WTC11 (cell line): ENCODE results near the gene EML2. TPM values are rescaled to one million over a fixed set of nuclear protein-coding genes. Genes with fewer than 3 reads are reported as not detected.

Source experiments
- ATAC-seq: fragments of 200-7000 bp; cut with Tn5 transposase; 2 replicates; pipeline ENCODE4 v1.10.0; 2021; ENCODE audit warnings: mild to moderate bottlenecking, moderate library complexity
- CTCF ChIA-PET: fragments of 300-600 bp; sonication (Branson Sonifier 250); formaldehyde crosslinking; loops from one replicate; lab custom pipeline; 2021; ENCODE audit warnings: antibody characterized with exemption; lab: Charles Lee
- POLR2A ChIA-PET: fragments of 350-600 bp; sonication (Branson Sonifier 250); formaldehyde crosslinking; loops from one replicate; lab custom pipeline; 2021; ENCODE audit warnings: antibody characterized with exemption; lab: Charles Lee
- DNase-seq: peaks from one replicate; pipeline ENCODE4 v3.0.0; 2021; ENCODE audit warnings: low spot score
- H3K27ac Mint-ChIP-seq: 2 replicates; pipeline ENCODE4 v1.8.0; 2021; ENCODE audit warnings: mixed read lengths
- H3K27me3 Mint-ChIP-seq: 2 replicates; pipeline ENCODE4 v1.8.0; 2021; ENCODE audit warnings: low read depth, mild to moderate bottlenecking, moderate library complexity, mixed read lengths
- H3K36me3 Mint-ChIP-seq: 2 replicates; pipeline ENCODE4 v1.8.0; 2021; ENCODE audit warnings: mixed read lengths
- H3K4me1 Mint-ChIP-seq: 2 replicates; pipeline ENCODE4 v1.8.0; 2022; ENCODE audit warnings: mixed read lengths
- H3K4me3 Mint-ChIP-seq: 2 replicates; pipeline ENCODE4 v1.8.0; 2021; ENCODE audit warnings: mild to moderate bottlenecking, moderate library complexity, mixed read lengths
- H3K9me3 Mint-ChIP-seq: 2 replicates; pipeline ENCODE4 v1.8.0; 2021; ENCODE audit warnings: mixed read lengths
- HMGA2 ChIP-seq: fragments of 250-450 bp; sonication (Bioruptor Pico); IDR thresholded peaks from 2 replicates; pipeline ENCODE4 v1.4.0; 2021; ENCODE audit warnings: mild to moderate bottlenecking, moderate library complexity
- KAT7 ChIP-seq: sonication (generic); formaldehyde crosslinking; IDR thresholded peaks from 2 replicates; pipeline ENCODE4 v1.8.1; 2023; ENCODE audit warnings: missing genetic modification reagents, mild to moderate bottlenecking, borderline replicate concordance
- NR3C1 ChIP-seq: sonication (generic); formaldehyde crosslinking; conservative IDR thresholded peaks from 2 replicates; pipeline ENCODE4 v1.8.1; 2023; ENCODE audit warnings: low read depth, mild to moderate bottlenecking, missing genetic modification reagents
- PRRX2 ChIP-seq: fragments of 250-450 bp; sonication (Bioruptor Pico); IDR thresholded peaks from 2 replicates; pipeline ENCODE4 v1.8.0; 2021; ENCODE audit warnings: mild to moderate bottlenecking
- ZNF671 ChIP-seq: fragments of 250-450 bp; sonication (Bioruptor Pico); IDR thresholded peaks from 2 replicates; pipeline ENCODE4 v1.8.0; 2021; ENCODE audit warnings: mild to moderate bottlenecking
- total RNA-seq: library from RNA; stranded (reverse); gene quantifications from 3 replicates; pipeline ENCODE4 v1.2.3, GENCODE V29; 2021
- TF ChIP-seq, protein P1 (sequence below): sonication (generic); formaldehyde crosslinking; IDR thresholded peaks from 2 replicates; pipeline ENCODE4 v1.8.0; 2023; ENCODE audit warnings: missing genetic modification reagents, mild to moderate bottlenecking, borderline replicate concordance
- TF ChIP-seq, protein P2 (sequence below): sonication (generic); formaldehyde crosslinking; IDR thresholded peaks from 2 replicates; pipeline ENCODE4 v1.8.1; 2022; ENCODE audit warnings: low read depth, mild to moderate bottlenecking, moderate library complexity, missing genetic modification reagents, borderline replicate concordance
- TF ChIP-seq, protein P3 (sequence below): fragments of 250-450 bp; sonication (Bioruptor Pico); IDR thresholded peaks from 2 replicates; pipeline ENCODE4 v2.1.2; 2022; ENCODE audit warnings: mild to moderate bottlenecking, moderate library complexity
- TF ChIP-seq, protein P4 (sequence below): sonication (generic); formaldehyde crosslinking; IDR thresholded peaks from 2 replicates; pipeline ENCODE4 v1.8.1; 2022; ENCODE audit warnings: mild to moderate bottlenecking, missing genetic modification reagents, moderate library complexity, borderline replicate concordance
- TF ChIP-seq, protein P5 (sequence below): fragments of 200-600 bp; IDR thresholded peaks from 2 replicates; pipeline ENCODE4 v1.8.0; 2022; ENCODE audit warnings: antibody characterized with exemption
- TF ChIP-seq, protein P6 (sequence below): sonication (generic); formaldehyde crosslinking; IDR thresholded peaks from 2 replicates; pipeline ENCODE4 v1.8.1; 2023; ENCODE audit warnings: mild to moderate bottlenecking, missing genetic modification reagents
- TF ChIP-seq, protein P7 (sequence below): sonication (generic); formaldehyde crosslinking; IDR thresholded peaks from 2 replicates; pipeline ENCODE4 v1.8.1; 2023; ENCODE audit warnings: mild to moderate bottlenecking, moderate library complexity, missing genetic modification reagents
- TF ChIP-seq, protein P8 (sequence below): sonication (generic); formaldehyde crosslinking; IDR thresholded peaks from 2 replicates; pipeline ENCODE4 v1.8.0; 2022; ENCODE audit warnings: mild to moderate bottlenecking, missing genetic modification reagents
- TF ChIP-seq, protein P9 (sequence below): sonication (generic); formaldehyde crosslinking; IDR thresholded peaks from 2 replicates; pipeline ENCODE4 v1.8.1; 2023; ENCODE audit warnings: mild to moderate bottlenecking, missing genetic modification reagents, borderline replicate concordance

The EML2 gene
- total RNA-seq, 1 experiment from 2014 or later: 63.3 TPM

DNA sequence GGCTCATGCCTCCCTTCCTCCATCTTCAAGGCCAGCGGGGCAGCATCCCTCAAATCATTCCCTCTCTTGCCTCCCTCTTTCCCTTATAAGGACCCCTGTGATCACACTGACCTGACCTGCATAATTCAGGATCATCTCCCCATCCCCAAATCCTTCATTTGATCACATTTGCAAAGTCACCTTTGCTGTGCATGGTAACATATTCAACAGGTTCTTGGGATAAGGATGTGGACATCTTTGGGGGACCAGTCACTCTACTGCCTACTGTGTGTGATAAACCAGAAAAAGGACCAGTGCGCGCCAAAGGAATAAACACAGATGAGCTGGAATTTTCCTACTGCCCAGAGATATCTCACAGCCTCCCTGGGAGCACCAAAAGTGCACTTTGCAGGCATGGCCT is 62.5 kb downstream of the EML2 start:
- Mint-ChIP-seq H3K4me1 (peaks cover 24% of the 10 kb centered on the region), H3K36me3 (no peaks in the 10 kb centered on the region), H3K27ac (peak overlapping the region; percentile 43), H3K9me3 (no peaks in the 10 kb centered on the region), H3K27me3 (no peaks in the 10 kb centered on the region), H3K4me3 (no peak overlapping the region)
- ATAC-seq: no peak
- ChIA-PET CTCF (interaction anchor here (1.3 to 2.4 kb wide), 4 partner anchors 14 to 65 kb away, joined by 6 to 16 read pairs (median 10); no protein-coding TSS in a partner anchor), POLR2A (no interaction called here)
- no peak for DNase-seq
- TF ChIP-seq, protein P1, sequence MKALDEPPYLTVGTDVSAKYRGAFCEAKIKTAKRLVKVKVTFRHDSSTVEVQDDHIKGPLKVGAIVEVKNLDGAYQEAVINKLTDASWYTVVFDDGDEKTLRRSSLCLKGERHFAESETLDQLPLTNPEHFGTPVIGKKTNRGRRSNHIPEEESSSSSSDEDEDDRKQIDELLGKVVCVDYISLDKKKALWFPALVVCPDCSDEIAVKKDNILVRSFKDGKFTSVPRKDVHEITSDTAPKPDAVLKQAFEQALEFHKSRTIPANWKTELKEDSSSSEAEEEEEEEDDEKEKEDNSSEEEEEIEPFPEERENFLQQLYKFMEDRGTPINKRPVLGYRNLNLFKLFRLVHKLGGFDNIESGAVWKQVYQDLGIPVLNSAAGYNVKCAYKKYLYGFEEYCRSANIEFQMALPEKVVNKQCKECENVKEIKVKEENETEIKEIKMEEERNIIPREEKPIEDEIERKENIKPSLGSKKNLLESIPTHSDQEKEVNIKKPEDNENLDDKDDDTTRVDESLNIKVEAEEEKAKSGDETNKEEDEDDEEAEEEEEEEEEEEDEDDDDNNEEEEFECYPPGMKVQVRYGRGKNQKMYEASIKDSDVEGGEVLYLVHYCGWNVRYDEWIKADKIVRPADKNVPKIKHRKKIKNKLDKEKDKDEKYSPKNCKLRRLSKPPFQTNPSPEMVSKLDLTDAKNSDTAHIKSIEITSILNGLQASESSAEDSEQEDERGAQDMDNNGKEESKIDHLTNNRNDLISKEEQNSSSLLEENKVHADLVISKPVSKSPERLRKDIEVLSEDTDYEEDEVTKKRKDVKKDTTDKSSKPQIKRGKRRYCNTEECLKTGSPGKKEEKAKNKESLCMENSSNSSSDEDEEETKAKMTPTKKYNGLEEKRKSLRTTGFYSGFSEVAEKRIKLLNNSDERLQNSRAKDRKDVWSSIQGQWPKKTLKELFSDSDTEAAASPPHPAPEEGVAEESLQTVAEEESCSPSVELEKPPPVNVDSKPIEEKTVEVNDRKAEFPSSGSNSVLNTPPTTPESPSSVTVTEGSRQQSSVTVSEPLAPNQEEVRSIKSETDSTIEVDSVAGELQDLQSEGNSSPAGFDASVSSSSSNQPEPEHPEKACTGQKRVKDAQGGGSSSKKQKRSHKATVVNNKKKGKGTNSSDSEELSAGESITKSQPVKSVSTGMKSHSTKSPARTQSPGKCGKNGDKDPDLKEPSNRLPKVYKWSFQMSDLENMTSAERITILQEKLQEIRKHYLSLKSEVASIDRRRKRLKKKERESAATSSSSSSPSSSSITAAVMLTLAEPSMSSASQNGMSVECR (CRISPR knock-in tag): no peak
- TF ChIP-seq, protein P2, sequence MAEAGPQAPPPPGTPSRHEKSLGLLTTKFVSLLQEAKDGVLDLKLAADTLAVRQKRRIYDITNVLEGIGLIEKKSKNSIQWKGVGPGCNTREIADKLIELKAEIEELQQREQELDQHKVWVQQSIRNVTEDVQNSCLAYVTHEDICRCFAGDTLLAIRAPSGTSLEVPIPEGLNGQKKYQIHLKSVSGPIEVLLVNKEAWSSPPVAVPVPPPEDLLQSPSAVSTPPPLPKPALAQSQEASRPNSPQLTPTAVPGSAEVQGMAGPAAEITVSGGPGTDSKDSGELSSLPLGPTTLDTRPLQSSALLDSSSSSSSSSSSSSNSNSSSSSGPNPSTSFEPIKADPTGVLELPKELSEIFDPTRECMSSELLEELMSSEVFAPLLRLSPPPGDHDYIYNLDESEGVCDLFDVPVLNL (CRISPR knock-in tag): no peak
- no peak for TF ChIP-seq HMGA2 (CRISPR knock-in tag)
- TF ChIP-seq NR3C1 (CRISPR knock-in tag): no peak
- TF ChIP-seq, protein P3, sequence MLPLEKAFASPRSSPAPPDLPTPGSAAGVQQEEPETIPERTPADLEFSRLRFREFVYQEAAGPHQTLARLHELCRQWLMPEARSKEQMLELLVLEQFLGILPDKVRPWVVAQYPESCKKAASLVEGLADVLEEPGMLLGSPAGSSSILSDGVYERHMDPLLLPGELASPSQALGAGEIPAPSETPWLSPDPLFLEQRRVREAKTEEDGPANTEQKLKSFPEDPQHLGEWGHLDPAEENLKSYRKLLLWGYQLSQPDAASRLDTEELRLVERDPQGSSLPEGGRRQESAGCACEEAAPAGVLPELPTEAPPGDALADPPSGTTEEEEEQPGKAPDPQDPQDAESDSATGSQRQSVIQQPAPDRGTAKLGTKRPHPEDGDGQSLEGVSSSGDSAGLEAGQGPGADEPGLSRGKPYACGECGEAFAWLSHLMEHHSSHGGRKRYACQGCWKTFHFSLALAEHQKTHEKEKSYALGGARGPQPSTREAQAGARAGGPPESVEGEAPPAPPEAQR (CRISPR knock-in tag): no peak
- no peak for TF ChIP-seq ZNF671 (CRISPR knock-in tag)
- TF ChIP-seq, protein P4, sequence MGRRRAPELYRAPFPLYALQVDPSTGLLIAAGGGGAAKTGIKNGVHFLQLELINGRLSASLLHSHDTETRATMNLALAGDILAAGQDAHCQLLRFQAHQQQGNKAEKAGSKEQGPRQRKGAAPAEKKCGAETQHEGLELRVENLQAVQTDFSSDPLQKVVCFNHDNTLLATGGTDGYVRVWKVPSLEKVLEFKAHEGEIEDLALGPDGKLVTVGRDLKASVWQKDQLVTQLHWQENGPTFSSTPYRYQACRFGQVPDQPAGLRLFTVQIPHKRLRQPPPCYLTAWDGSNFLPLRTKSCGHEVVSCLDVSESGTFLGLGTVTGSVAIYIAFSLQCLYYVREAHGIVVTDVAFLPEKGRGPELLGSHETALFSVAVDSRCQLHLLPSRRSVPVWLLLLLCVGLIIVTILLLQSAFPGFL (CRISPR knock-in tag): no peak
- TF ChIP-seq, protein P5, sequence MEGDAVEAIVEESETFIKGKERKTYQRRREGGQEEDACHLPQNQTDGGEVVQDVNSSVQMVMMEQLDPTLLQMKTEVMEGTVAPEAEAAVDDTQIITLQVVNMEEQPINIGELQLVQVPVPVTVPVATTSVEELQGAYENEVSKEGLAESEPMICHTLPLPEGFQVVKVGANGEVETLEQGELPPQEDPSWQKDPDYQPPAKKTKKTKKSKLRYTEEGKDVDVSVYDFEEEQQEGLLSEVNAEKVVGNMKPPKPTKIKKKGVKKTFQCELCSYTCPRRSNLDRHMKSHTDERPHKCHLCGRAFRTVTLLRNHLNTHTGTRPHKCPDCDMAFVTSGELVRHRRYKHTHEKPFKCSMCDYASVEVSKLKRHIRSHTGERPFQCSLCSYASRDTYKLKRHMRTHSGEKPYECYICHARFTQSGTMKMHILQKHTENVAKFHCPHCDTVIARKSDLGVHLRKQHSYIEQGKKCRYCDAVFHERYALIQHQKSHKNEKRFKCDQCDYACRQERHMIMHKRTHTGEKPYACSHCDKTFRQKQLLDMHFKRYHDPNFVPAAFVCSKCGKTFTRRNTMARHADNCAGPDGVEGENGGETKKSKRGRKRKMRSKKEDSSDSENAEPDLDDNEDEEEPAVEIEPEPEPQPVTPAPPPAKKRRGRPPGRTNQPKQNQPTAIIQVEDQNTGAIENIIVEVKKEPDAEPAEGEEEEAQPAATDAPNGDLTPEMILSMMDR: no peak
- TF ChIP-seq, protein P6, sequence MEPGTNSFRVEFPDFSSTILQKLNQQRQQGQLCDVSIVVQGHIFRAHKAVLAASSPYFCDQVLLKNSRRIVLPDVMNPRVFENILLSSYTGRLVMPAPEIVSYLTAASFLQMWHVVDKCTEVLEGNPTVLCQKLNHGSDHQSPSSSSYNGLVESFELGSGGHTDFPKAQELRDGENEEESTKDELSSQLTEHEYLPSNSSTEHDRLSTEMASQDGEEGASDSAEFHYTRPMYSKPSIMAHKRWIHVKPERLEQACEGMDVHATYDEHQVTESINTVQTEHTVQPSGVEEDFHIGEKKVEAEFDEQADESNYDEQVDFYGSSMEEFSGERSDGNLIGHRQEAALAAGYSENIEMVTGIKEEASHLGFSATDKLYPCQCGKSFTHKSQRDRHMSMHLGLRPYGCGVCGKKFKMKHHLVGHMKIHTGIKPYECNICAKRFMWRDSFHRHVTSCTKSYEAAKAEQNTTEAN (CRISPR knock-in tag): no peak
- TF ChIP-seq KAT7 (CRISPR knock-in tag): no peak
- TF ChIP-seq, all 79 proteins: peak for 0

DNA sequence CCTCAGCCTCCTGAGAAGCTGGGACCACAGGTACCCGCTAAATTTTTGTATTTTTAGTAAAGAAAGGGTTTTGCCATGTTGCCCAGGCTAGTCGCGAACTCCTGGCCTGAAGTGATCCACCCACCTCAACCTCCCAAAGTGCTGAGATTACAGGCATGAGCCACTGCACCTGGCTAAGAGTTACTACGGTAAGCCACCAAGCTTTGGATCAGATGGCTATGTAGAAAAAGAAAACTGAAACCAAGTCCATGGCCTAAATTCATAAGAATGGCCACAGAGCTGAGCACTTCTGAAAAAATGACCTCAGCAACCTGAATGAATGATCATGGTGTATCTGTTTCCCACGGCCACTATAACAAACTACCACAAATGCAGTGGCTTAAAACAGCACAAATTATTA is 64.0 kb downstream of the EML2 start:
- ATAC-seq (no peak), DNase-seq (no peak)
- CTCF ChIA-PET: interaction anchor here (1.5 to 1.9 kb wide), 2 partner anchors 17 to 67 kb away, joined by 5 to 8 read pairs; no protein-coding TSS in a partner anchor
- H3K27ac Mint-ChIP-seq: no peak overlapping the region
- H3K4me1 Mint-ChIP-seq: peaks cover 24% of the 10 kb centered on the region
- no peaks in the 10 kb centered on the region for H3K36me3 Mint-ChIP-seq
- no peak overlapping the region for H3K4me3 Mint-ChIP-seq
- POLR2A ChIA-PET: no interaction called here
- no peaks in the 10 kb centered on the region for H3K27me3 Mint-ChIP-seq
- H3K9me3 Mint-ChIP-seq: no peaks in the 10 kb centered on the region
- TF ChIP-seq PRRX2 (CRISPR knock-in tag): no peak
- TF ChIP-seq HMGA2 (CRISPR knock-in tag): no peak
- TF ChIP-seq, protein P7, sequence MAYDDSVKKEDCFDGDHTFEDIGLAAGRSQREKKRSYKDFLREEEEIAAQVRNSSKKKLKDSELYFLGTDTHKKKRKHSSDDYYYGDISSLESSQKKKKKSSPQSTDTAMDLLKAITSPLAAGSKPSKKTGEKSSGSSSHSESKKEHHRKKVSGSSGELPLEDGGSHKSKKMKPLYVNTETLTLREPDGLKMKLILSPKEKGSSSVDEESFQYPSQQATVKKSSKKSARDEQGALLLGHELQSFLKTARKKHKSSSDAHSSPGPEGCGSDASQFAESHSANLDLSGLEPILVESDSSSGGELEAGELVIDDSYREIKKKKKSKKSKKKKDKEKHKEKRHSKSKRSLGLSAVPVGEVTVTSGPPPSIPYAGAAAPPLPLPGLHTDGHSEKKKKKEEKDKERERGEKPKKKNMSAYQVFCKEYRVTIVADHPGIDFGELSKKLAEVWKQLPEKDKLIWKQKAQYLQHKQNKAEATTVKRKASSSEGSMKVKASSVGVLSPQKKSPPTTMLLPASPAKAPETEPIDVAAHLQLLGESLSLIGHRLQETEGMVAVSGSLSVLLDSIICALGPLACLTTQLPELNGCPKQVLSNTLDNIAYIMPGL: no peak
- TF ChIP-seq, protein P8, sequence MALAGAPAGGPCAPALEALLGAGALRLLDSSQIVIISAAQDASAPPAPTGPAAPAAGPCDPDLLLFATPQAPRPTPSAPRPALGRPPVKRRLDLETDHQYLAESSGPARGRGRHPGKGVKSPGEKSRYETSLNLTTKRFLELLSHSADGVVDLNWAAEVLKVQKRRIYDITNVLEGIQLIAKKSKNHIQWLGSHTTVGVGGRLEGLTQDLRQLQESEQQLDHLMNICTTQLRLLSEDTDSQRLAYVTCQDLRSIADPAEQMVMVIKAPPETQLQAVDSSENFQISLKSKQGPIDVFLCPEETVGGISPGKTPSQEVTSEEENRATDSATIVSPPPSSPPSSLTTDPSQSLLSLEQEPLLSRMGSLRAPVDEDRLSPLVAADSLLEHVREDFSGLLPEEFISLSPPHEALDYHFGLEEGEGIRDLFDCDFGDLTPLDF: no peak
- TF ChIP-seq, protein P9, sequence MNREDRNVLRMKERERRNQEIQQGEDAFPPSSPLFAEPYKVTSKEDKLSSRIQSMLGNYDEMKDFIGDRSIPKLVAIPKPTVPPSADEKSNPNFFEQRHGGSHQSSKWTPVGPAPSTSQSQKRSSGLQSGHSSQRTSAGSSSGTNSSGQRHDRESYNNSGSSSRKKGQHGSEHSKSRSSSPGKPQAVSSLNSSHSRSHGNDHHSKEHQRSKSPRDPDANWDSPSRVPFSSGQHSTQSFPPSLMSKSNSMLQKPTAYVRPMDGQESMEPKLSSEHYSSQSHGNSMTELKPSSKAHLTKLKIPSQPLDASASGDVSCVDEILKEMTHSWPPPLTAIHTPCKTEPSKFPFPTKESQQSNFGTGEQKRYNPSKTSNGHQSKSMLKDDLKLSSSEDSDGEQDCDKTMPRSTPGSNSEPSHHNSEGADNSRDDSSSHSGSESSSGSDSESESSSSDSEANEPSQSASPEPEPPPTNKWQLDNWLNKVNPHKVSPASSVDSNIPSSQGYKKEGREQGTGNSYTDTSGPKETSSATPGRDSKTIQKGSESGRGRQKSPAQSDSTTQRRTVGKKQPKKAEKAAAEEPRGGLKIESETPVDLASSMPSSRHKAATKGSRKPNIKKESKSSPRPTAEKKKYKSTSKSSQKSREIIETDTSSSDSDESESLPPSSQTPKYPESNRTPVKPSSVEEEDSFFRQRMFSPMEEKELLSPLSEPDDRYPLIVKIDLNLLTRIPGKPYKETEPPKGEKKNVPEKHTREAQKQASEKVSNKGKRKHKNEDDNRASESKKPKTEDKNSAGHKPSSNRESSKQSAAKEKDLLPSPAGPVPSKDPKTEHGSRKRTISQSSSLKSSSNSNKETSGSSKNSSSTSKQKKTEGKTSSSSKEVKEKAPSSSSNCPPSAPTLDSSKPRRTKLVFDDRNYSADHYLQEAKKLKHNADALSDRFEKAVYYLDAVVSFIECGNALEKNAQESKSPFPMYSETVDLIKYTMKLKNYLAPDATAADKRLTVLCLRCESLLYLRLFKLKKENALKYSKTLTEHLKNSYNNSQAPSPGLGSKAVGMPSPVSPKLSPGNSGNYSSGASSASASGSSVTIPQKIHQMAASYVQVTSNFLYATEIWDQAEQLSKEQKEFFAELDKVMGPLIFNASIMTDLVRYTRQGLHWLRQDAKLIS (CRISPR knock-in tag): no peak
